GM21737 (cell line): ENCODE data around the gene SERPINA3.

Experiments used
- ATAC-seq: cut with Tn5 transposase; IDR thresholded peaks from one replicate; pipeline ENCODE4 v1.9.1; 2021; ENCODE audit warnings: mild to moderate bottlenecking, moderate library complexity; ENCODE audit not compliant: unreplicated experiment

Gene SERPINA3

GRCh38 chr14:94650806-94651805, 38.9 kb downstream of the SERPINA3 start:
- no peak for ATAC-seq

- no peak for ATAC-seq
Observed at GRCh38 chr14:94653321-94653720, 41.1 kb downstream of the SERPINA3 start.

GRCh38 chr14:94654071-94654861, 42.1 kb downstream of the SERPINA3 start:
- no peak for ATAC-seq

- no peak for ATAC-seq
Observed at GRCh38 chr14:94655169-94655710, 43.0 kb downstream of the SERPINA3 start.

GRCh38 chr14:94656043-94656442, 43.9 kb downstream of the SERPINA3 start:
- ATAC-seq, result no peak

GRCh38 chr14:94659256-94659655, 47.1 kb downstream of the SERPINA3 start:
- no peak for ATAC-seq

GRCh38 chr14:94659901-94660300, 47.7 kb downstream of the SERPINA3 start:
- no peak for ATAC-seq

GRCh38 chr14:94660306-94660946, 48.2 kb downstream of the SERPINA3 start:
- no peak for ATAC-seq

- ATAC-seq, result no peak
Observed at GRCh38 chr14:94663538-94663937, 51.3 kb downstream of the SERPINA3 start.

GRCh38 chr14:94663965-94664704, 51.9 kb downstream of the SERPINA3 start:
- no peak for ATAC-seq

- ATAC-seq, result no peak
Observed at GRCh38 chr14:94665121-94665520, 52.9 kb downstream of the SERPINA3 start.

- ATAC-seq, result no peak
Observed at GRCh38 chr14:94665544-94665943, 53.4 kb downstream of the SERPINA3 start.

GRCh38 chr14:94670692-94671285, 58.6 kb downstream of the SERPINA3 start:
- no peak for ATAC-seq

GRCh38 chr14:94671870-94672444, 59.8 kb downstream of the SERPINA3 start:
- no peak for ATAC-seq

GRCh38 chr14:94673071-94673470, 60.9 kb downstream of the SERPINA3 start:
- no peak for ATAC-seq
